GM12878 (cell line): Measurements from ENCODE around the gene ATXN2. TPM values are rescaled to one million over a fixed set of nuclear protein-coding genes. Genes with fewer than 3 reads are reported as not detected.

Experiments used
- ATAC-seq: fragments of 200-7000 bp; cut with Tn5 transposase; 3 replicates; pipeline ENCODE4 v1.9.1; 2020; ENCODE audit warnings: mild to moderate bottlenecking, moderate library complexity
- BruUV-seq: library from RNA; stranded (reverse); fragments of 400-500 nt; replicated peaks from 2 replicates; lab custom pipeline; 2021; lab: Mats Ljungman, UMichigan
- CTCF ChIA-PET: fragments of 300-600 bp; sonication (Branson Sonifier 250); formaldehyde crosslinking; extraction: SDS; loops from one replicate; lab custom pipeline; 2021; ENCODE audit warnings: inconsistent platforms; lab: Yijun Ruan, JAX
- POLR2A ChIA-PET: fragments of 350-600 bp; formaldehyde crosslinking; extraction: SDS; loops from one replicate; lab custom pipeline; 2021; ENCODE audit warnings: inconsistent platforms; lab: Charles Lee
- RAD21 ChIA-PET: fragments of 300-600 bp; sonication (Branson Sonifier 250); formaldehyde crosslinking; loops from one replicate; lab custom pipeline; 2023; ENCODE audit warnings: antibody characterized with exemption; ENCODE audit not compliant: unreplicated experiment; lab: Charles Lee
- SMC1A ChIA-PET: fragments of 300-600 bp; sonication (Branson Sonifier 250); formaldehyde crosslinking; loops from one replicate; lab custom pipeline; 2023; ENCODE audit not compliant: unreplicated experiment, uncharacterized antibody; lab: Charles Lee
- DNase-seq: peaks from one replicate; pipeline ENCODE4 v3.0.0-alpha.2; 2011; ENCODE audit warnings: low read depth, low spot score
- FAIRE-seq: peaks from 3 replicates; lab custom pipeline; 2011; peaks lifted over from hg19 to GRCh38; lab: Jason Lieb, UNC
- H2AFZ ChIP-seq: 2 replicates; pipeline ENCODE4 v1.6.0; 2011; ENCODE audit warnings: low read depth, low read length, control low read depth; ENCODE audit not compliant: control insufficient read depth
- H3K27ac ChIP-seq: 2 replicates; pipeline ENCODE4 v1.5.1; 2011; ENCODE audit warnings: control low read depth; ENCODE audit not compliant: control insufficient read depth, insufficient read depth
- H3K27me3 ChIP-seq, 2 experiments: replicated peaks in 1 of 2; 2 replicates each; pipeline versions ENCODE4 v1.6.0 to v1.6.1; 2011; ENCODE audit warnings: low read length in 1 of 2; ENCODE audit not compliant: control insufficient read depth in 2 of 2, insufficient read depth in 2 of 2
- H3K36me3 ChIP-seq, 2 experiments: 2 replicates each; pipeline ENCODE4 v1.5.1; 2011; ENCODE audit warnings: low read length in 1 of 2; ENCODE audit not compliant: control insufficient read depth in 2 of 2, insufficient read depth in 2 of 2
- H3K4me1 ChIP-seq: 2 replicates; pipeline ENCODE4 v1.6.1; 2011; ENCODE audit warnings: mild to moderate bottlenecking, low read length, moderate library complexity, mixed read lengths; ENCODE audit not compliant: control insufficient read depth, insufficient read depth
- H3K4me2 ChIP-seq: 2 replicates; pipeline ENCODE4 v1.6.0; 2011; ENCODE audit warnings: control low read depth; ENCODE audit not compliant: control insufficient read depth, insufficient read depth
- H3K4me3 ChIP-seq: fragments of 200-600 bp; sonication (generic); 2 replicates; pipeline ENCODE4 v1.5.1; 2016
- H3K79me2 ChIP-seq: 2 replicates; pipeline ENCODE4 v1.6.0; 2011; ENCODE audit warnings: low read length; ENCODE audit not compliant: control insufficient read depth, insufficient read depth
- H3K9ac ChIP-seq: 2 replicates; pipeline ENCODE4 v1.8.0; 2011; ENCODE audit warnings: low read length, control low read depth, mixed read lengths; ENCODE audit not compliant: control insufficient read depth, insufficient read depth
- H3K9me3 ChIP-seq: replicated peaks from 3 replicates; pipeline ENCODE4 v1.5.1; 2011; ENCODE audit warnings: mild to moderate bottlenecking, low read length; ENCODE audit not compliant: control insufficient read depth, insufficient read depth
- H4K20me1 ChIP-seq: 2 replicates; pipeline ENCODE4 v1.6.0; 2011; ENCODE audit not compliant: control insufficient read depth, insufficient read depth
- ASH2L ChIP-seq: fragments of 300-600, 200-600 bp; sonication (generic); IDR thresholded peaks from 2 replicates; pipeline ENCODE4 v1.6.1; 2017; ENCODE audit warnings: low read depth, mild to moderate bottlenecking, borderline replicate concordance
- CHD1 ChIP-seq: IDR thresholded peaks from 2 replicates; pipeline ENCODE4 v1.6.1; 2012; ENCODE audit warnings: low read depth, low read length, improper control_type of control experiment
- CHD2 ChIP-seq: IDR thresholded peaks from 2 replicates; pipeline ENCODE4 v1.6.1; 2011; ENCODE audit warnings: low read depth, low read length, improper control_type of control experiment, borderline replicate concordance
- CREB1 ChIP-seq: IDR thresholded peaks from 2 replicates; pipeline ENCODE4 v1.6.1; 2012; ENCODE audit warnings: low read depth, mild to moderate bottlenecking, inconsistent platforms
- IKZF1 ChIP-seq: fragments of 450-650 bp; conservative IDR thresholded peaks from 2 replicates; pipeline ENCODE4 v1.6.1; 2017; ENCODE audit warnings: antibody characterized with exemption, mild to moderate bottlenecking
- IKZF2 ChIP-seq, 2 experiments: fragments of 450-650 bp; IDR thresholded peaks; 2 replicates each; pipeline ENCODE4 v1.6.1; 2017; ENCODE audit warnings: mild to moderate bottlenecking in 2 of 2, moderate library complexity in 2 of 2
- IRF3 ChIP-seq: fragments of 450-650 bp; IDR thresholded peaks from 2 replicates; pipeline ENCODE4 v1.6.1; 2014; ENCODE audit warnings: mild to moderate bottlenecking
- IRF4 ChIP-seq: IDR thresholded peaks from 2 replicates; pipeline ENCODE4 v1.6.1; 2011; ENCODE audit warnings: low read depth, low read length
- MTA2 ChIP-seq: fragments of 450-650 bp; IDR thresholded peaks from 2 replicates; pipeline ENCODE4 v1.6.1; 2016; ENCODE audit warnings: low read depth, mild to moderate bottlenecking, moderate library complexity
- NR2C1 ChIP-seq: fragments of 450-650 bp; IDR thresholded peaks from 2 replicates; pipeline ENCODE4 v1.6.1; 2017; ENCODE audit warnings: antibody characterized with exemption, mild to moderate bottlenecking, moderate library complexity
- RB1 ChIP-seq: fragments of 450-650 bp; formaldehyde crosslinking; IDR thresholded peaks from 2 replicates; pipeline ENCODE4 v1.6.1; 2017; ENCODE audit warnings: mild to moderate bottlenecking, borderline replicate concordance
- RELB ChIP-seq: fragments of 450-650 bp; IDR thresholded peaks from 2 replicates; pipeline ENCODE4 v1.6.1; 2017; ENCODE audit warnings: low read depth, mild to moderate bottlenecking, moderate library complexity
- RUNX3 ChIP-seq: IDR thresholded peaks from 2 replicates; pipeline ENCODE4 v1.6.1; 2012; ENCODE audit warnings: low read length, inconsistent platforms
- SPI1 ChIP-seq: IDR thresholded peaks from 2 replicates; pipeline ENCODE4 v1.6.1; 2011; ENCODE audit warnings: low read depth, mild to moderate bottlenecking, low read length, moderate library complexity, borderline replicate concordance; ENCODE audit not compliant: insufficient read depth
- STAT3 ChIP-seq: IDR thresholded peaks from 2 replicates; pipeline ENCODE4 v1.6.1; 2011; ENCODE audit warnings: low read depth, low read length, improper control_type of control experiment
- SUZ12 ChIP-seq: fragments of 200-600 bp; sonication (generic); IDR thresholded peaks from one replicate; pipeline ENCODE4 v1.6.1; 2018; ENCODE audit warnings: antibody characterized with exemption, mild to moderate bottlenecking; ENCODE audit not compliant: unreplicated experiment
- TCF3 ChIP-seq: IDR thresholded peaks from 2 replicates; pipeline ENCODE4 v1.6.1; 2012; ENCODE audit warnings: low read depth, mild to moderate bottlenecking, low read length, borderline replicate concordance; ENCODE audit not compliant: insufficient read depth
- USF1 ChIP-seq: IDR thresholded peaks from 2 replicates; pipeline ENCODE4 v1.6.1; 2011; ENCODE audit warnings: borderline replicate concordance, low read depth, mild to moderate bottlenecking, moderate library complexity, mixed read lengths, low read length; ENCODE audit not compliant: insufficient read depth; ENCODE audit errors: extremely low read length
- ZNF207 ChIP-seq: fragments of 450-650 bp; IDR thresholded peaks from 2 replicates; pipeline ENCODE4 v1.6.1; 2014; ENCODE audit warnings: antibody characterized with exemption, mild to moderate bottlenecking, borderline replicate concordance
- ZNF274 ChIP-seq: IDR thresholded peaks from one replicate; pipeline ENCODE4 v1.8.0; 2011; ENCODE audit not compliant: insufficient read length, insufficient read depth
- in situ Hi-C: fragments of 300-500 bp; cut with MboI; formaldehyde crosslinking; loops from 9 replicates; pipeline ENCODE4 v1.14.3; 2018; ENCODE audit warnings: mixed read lengths
- intact Hi-C: fragments of 100-400 bp; cut with micrococcal nuclease; formaldehyde crosslinking; loops from one replicate; pipeline ENCODE4 v1.14.2; 2022; ENCODE audit not compliant: unreplicated experiment
- polyA plus RNA-seq, 11 experiments: library from polyadenylated mRNA; depleted of rRNA in 4 of 11; unstranded in 6 of 11; stranded (reverse) in 5 of 11; fragments of >200 nt; fragmentation: Nextera tagmentation in 4 of 11; fragmentation: Illumina TruSeq in 1 of 11; extraction: Ambion mirVana in 4 of 11; extraction: Trizol in 1 of 11; gene quantifications; 1 replicate in 1 of 11; 2 replicates in 10 of 11; pipeline versions ENCODE4 v1.2.1 to v1.2.3, GENCODE V29; 2011 to 2016; ENCODE audit warnings: inconsistent platforms in 2 of 11, missing spikeins in 2 of 11, low read depth in 1 of 11
- total RNA-seq, 4 experiments: library from RNA; depleted of rRNA in 3 of 4; stranded (reverse); fragments of >200 nt in 3 of 4; fragmentation: Illumina TruSeq in 1 of 4; extraction: Trizol in 1 of 4; gene quantifications; 2 replicates each; pipeline versions ENCODE4 v1.2.1 to v1.2.3, GENCODE V29; 2013 to 2021

Gene ATXN2
- total and polyA plus RNA-seq, 10 of the 15 experiments (the other 5 are each of a cell fraction or from before 2014, with no cell fraction given) = 8.8 to 31.5 (median 19.0) TPM

- TF ChIP-seq USF1 = no peak
- no peak for TF ChIP-seq RUNX3
- TF ChIP-seq SUZ12 = no peak
- no peak for TF ChIP-seq RB1
- TF ChIP-seq STAT3 = no peak
- TF ChIP-seq ZNF274 = no peak
- no peak for TF ChIP-seq TCF3
Measured at GRCh38 chr12:111467092-111467856, 131.8 kb downstream of the ATXN2 start (continued).

- Histone ChIP-seq H3K9ac (no peak overlapping the region), H3K36me3 (peaks cover 0 to 8% of the 10 kb centered on the region in 2 experiments; a peak in 1 of 4 replicates), H3K27me3 (no peaks in the 10 kb centered on the region), H3K27ac (no peak overlapping the region), H3K9me3 (no peaks in the 10 kb centered on the region), H3K4me3 (no peak overlapping the region), H3K4me1 (no peaks in the 10 kb centered on the region), H3K79me2 (no peaks in the 10 kb centered on the region), H3K4me2 (no peak overlapping the region), H2AFZ (no peak overlapping the region), H4K20me1 (no peaks in the 10 kb centered on the region)
- ChIA-PET POLR2A (interaction anchor here (1.4 kb wide), 1 partner anchor 27 kb away, joined by 4 read pairs; no protein-coding TSS in a partner anchor), SMC1A (interaction anchor here (1.0 to 16.8 kb wide), 5 partner anchors 11 to 66 kb away, joined by 4 to 605 read pairs (median 11); partner anchors contain the start of gene SH2B3), CTCF (interaction anchor here (1.1 to 27.3 kb wide), 3 partner anchors 11 to 60 kb away, joined by 3 to 1117 read pairs (median 56); partner anchors contain the start of gene SH2B3), RAD21 (interaction anchor here (1.0 to 4.0 kb wide), 5 partner anchors 11 to 211 kb away, joined by 4 to 18 read pairs (median 9); no protein-coding TSS in a partner anchor)
- intact Hi-C loops (no loop called here), in situ Hi-C loops (no loop called here)
- no peak for DNase-seq
- no TSS peak for BruUV-seq
- ATAC-seq = peak; percentile 80
- no peak for FAIRE-seq
- TF ChIP-seq IKZF1 (peak; percentile 45), NR2C1 (no peak), SPI1 (peak; percentile 52; the same call in 1 of the 2 replicates), MTA2 (peak; percentile 91), CHD1 (no peak), RELB (0 out of 2 replicates have a peak, but pooled peaks have one; percentile 35), IKZF2 (IDR thresholded peaks at IDR 0.05) (peak in 1 of 2 experiments; percentile 56; a peak in 2 of 4 replicates), CREB1 (no peak), ASH2L (no peak), ZNF207 (no peak), IRF4 (no peak), IRF3 (no peak), ZNF274 (no peak), CHD2 (no peak)
Measured at GRCh38 chr12:111462210-111462769, 136.8 kb downstream of the ATXN2 start.
